GM10266 (cell line): ENCODE data around the gene PLXNA1.

Experiments used
- DNase-seq: peaks from one replicate; pipeline ENCODE4 v3.0.0; 2012; ENCODE audit errors: extremely low spot score
- TF ChIP-seq, protein P1 (sequence below): IDR thresholded peaks from 2 replicates; pipeline ENCODE4 v1.5.1; 2012; ENCODE audit warnings: mild to moderate bottlenecking, low read depth; ENCODE audit not compliant: control insufficient read depth, insufficient read depth; ENCODE audit errors: missing control alignments

Gene PLXNA1

DNA sequence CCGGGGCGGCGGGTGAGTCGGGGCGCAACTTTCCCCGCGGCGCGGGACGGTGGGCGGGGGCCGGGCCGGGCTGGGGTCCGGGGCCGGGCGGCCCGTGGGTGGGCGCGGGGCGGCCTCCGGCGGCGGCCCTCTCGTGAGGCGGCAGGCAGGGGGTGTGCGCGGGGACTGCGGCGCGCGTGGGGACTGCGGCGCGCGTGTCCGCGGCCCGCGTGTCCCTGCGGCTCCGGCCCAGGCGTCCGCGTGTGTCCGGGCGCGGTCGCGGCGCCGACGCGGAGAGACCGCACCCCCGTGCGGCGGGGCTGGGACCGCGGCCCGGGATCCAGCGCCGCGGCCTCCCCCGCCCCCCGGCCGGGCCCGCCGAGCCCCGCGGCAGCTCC is 349 bp downstream of the PLXNA1 start:
- peak; percentile 68 for DNase-seq
- TF ChIP-seq, protein P1, sequence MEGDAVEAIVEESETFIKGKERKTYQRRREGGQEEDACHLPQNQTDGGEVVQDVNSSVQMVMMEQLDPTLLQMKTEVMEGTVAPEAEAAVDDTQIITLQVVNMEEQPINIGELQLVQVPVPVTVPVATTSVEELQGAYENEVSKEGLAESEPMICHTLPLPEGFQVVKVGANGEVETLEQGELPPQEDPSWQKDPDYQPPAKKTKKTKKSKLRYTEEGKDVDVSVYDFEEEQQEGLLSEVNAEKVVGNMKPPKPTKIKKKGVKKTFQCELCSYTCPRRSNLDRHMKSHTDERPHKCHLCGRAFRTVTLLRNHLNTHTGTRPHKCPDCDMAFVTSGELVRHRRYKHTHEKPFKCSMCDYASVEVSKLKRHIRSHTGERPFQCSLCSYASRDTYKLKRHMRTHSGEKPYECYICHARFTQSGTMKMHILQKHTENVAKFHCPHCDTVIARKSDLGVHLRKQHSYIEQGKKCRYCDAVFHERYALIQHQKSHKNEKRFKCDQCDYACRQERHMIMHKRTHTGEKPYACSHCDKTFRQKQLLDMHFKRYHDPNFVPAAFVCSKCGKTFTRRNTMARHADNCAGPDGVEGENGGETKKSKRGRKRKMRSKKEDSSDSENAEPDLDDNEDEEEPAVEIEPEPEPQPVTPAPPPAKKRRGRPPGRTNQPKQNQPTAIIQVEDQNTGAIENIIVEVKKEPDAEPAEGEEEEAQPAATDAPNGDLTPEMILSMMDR, result peak; percentile 21

DNA sequence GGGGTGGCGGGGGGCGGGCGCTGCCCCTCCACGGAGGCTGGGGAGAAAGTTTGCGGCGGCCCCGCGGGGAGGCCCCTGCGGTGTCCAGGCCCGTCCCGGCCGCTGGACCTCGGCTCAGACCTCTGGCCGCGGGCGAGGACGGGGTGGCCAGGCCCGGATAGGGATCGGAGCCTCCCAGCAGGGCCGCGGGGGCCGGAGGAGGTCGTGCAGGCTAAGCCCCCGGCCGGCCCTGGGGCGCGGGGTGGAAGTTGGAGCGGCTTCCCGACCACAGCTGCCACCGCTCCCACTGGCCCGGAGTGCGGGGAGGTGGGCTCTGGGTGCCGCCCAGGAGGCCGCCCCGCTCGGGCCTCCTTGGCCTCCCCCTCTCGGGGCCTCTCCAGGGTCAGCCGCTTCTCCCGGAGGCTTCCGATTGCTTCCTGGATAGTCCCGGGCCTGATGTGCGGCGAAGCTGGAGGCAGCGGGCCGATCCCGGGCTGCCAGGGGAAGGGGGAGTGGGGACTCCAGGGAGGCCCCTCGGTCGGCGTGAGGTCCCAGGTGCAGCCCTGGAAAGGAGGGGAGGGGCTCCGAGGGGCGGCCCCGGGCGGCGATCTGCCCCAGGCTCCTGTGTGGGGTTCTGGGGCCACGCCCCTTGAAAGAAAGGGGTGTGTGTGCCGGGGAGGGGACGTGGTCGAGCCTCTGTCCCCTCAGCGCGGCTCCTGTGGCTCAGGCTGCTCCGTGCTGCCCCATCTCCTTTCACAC is 907 bp downstream of the PLXNA1 start:
- TF ChIP-seq, protein P1, result no peak
- DNase-seq, result peak; percentile 73

DNA sequence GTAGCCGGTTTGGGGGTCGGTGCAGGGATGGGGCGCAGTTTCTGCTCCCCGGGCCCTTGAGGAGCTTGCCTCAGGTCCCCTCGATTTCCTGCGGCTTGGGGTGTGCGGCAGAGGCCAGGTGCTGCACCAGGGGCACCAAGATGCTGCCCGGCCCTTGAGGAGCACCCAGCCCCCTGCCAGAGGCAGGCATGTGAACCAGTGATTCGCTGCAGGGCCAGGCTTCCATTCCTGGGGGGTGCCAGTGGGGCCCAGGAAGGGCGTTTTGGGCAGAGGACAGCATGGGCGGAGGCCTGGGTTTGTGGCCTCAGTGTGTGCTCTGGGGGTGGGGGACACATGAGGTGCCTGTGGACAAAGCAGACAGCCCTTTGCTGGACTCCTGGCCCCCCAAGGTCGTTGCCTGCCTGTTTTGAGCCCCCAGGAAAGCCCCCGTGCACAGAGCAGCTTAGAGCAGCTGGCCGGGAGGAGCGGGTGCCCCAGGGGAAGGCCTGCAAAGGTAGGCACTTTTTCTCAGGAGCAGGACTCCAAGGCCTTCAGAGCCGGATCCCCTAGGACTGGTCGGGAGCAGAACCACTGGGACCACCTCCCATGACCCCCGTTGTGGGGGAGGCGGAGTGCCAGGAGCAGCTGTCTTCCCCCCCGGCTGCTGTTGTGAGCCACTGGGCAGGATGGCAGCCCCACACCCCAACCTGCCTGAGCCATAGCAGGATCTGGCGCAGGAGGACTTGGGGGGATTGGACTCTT is 1.6 kb downstream of the PLXNA1 start:
- TF ChIP-seq, protein P1, result no peak
- no peak for DNase-seq

DNA sequence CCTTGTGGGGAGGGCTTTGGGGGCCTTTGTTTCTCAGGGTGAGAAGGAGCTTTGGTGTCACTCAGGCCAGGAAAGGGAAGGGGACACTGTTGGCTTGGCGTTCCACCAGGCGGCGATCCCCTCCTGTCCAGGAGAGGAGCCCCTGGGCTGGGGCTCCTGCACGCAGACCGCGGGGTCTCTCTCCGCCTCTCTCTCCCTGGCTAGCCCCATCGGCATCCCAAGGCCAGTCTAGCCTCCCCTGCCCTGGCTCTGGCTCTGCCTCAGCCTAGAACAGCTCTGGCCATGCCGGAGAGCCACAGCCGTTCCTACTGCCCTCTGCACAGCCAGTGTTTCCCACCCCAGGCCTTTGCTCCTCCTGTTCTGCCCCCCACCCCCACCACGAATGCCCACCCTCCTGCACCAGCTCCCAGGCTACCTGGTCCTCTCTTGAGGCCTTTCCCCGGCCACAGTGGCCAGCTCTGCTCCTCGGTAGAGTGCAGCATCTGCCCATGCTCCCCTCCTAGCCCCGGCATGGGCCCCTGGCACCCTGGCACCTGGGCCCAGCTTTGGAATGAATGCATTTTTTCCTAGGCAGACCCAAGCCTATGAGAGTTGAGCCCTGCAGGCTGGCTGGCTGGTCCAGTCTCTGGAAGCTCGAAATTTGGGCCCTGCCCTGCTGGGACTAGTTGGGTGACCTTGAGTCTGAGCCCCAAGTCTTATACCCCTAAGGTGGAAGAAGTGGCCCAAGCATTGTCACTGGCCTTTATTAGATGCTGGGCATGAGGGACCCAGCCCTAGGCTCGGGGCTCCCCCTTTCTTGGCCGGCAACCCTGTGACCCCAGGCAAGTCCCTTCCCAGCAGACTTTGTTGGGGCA is 2.4 kb downstream of the PLXNA1 start:
- no peak for DNase-seq
- TF ChIP-seq, protein P1, result no peak

DNA sequence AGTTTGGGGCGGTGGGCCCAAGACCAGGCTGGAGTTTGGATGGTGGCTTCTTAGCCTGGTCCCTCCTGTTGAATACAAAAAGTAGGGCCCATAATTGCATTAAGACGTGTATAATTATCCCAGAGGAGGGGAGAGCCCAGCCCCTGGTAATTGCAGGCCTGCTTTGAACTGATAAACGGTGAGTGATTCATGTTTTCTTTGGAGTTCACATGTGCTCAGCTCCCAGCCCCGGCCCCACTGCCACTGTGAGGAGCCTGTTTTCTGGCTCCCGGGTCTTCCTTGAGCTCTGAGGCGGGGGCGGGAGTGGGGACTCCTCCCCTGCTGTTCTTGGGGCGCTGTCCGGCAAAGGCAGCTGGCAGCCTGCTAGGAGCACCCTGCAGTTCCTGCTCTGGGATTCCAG is 3.1 kb downstream of the PLXNA1 start:
- TF ChIP-seq, protein P1, result no peak
- no peak for DNase-seq

DNA sequence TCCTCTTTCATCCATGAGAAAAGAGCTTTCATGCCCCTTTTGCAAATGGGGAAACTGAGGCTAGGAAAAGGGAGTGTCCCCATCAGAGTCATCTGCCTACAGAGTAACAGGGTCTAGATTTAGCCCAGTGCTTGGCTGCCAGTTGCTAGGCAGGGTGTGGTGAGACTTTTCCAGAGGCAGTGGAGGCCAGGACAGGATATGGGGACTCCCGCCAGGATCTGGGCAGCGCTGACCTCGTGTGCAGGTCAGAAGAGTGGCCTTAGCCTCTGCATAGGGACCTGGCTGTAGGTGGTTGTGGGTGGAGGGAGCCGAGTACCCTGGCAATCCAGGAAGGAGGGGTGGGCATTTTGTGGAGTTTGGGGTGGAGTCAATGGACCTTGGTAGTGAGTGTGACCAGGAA is 4.2 kb downstream of the PLXNA1 start:
- no peak for DNase-seq
- TF ChIP-seq, protein P1, result no peak
